H1 (cell line): ENCODE data around the gene NT5DC3. TPM values are rescaled to one million over a fixed set of nuclear protein-coding genes. Genes with fewer than 3 reads are reported as not detected.

Source experiments
- CTCF ChIA-PET: fragments of 300-600 bp; sonication (Branson Sonifier 250); formaldehyde crosslinking; loops from one replicate; lab custom pipeline; 2021; ENCODE audit not compliant: partially characterized antibody; lab: Charles Lee
- POLR2A ChIA-PET: fragments of 300-600 bp; sonication (Branson Sonifier 250); formaldehyde crosslinking; loops from one replicate; lab custom pipeline; 2021; ENCODE audit warnings: inconsistent platforms; ENCODE audit not compliant: partially characterized antibody; lab: Charles Lee
- DNase-seq, 2 experiments: peaks; one replicate each; pipeline versions ENCODE4 v3.0.0 to v3.0.0-alpha.2; 2010 to 2022; ENCODE audit warnings: low spot score in 2 of 2, low read depth in 1 of 2, mixed read lengths in 1 of 2
- FAIRE-seq: peaks from 2 replicates; lab custom pipeline; 2011; peaks lifted over from hg19 to GRCh38; lab: Jason Lieb, UNC
- H2AFZ ChIP-seq: 2 replicates; pipeline ENCODE4 v1.8.1; 2012; ENCODE audit warnings: low read length, inconsistent platforms
- H2AK5ac ChIP-seq: 2 replicates; pipeline ENCODE4 v1.6.1; 2013; ENCODE audit warnings: low read depth, low read length
- H2BK120ac ChIP-seq: replicated peaks from 2 replicates; pipeline ENCODE3; 2013; ENCODE audit warnings: low read depth, low read length, inconsistent platforms
- H2BK12ac ChIP-seq: 2 replicates; pipeline ENCODE4 v1.6.1; 2013; ENCODE audit warnings: low read depth, low read length
- H2BK15ac ChIP-seq: 2 replicates; pipeline ENCODE4 v1.6.1; 2013; ENCODE audit warnings: low read length
- H2BK20ac ChIP-seq: 2 replicates; pipeline ENCODE4 v1.6.1; 2013; ENCODE audit warnings: low read length
- H2BK5ac ChIP-seq: 2 replicates; pipeline ENCODE4 v1.6.1; 2013; ENCODE audit warnings: low read depth, low read length
- H3K14ac ChIP-seq: 2 replicates; pipeline ENCODE4 v1.6.1; 2013; ENCODE audit warnings: inconsistent platforms; ENCODE audit not compliant: insufficient read length
- H3K18ac ChIP-seq: 2 replicates; pipeline ENCODE4 v1.6.1; 2013; ENCODE audit warnings: low read length; ENCODE audit errors: extremely low read depth
- H3K23ac ChIP-seq: 2 replicates; pipeline ENCODE4 v1.6.1; 2013; ENCODE audit warnings: inconsistent platforms; ENCODE audit not compliant: insufficient read length
- H3K23me2 ChIP-seq: 2 replicates; pipeline ENCODE4 v1.6.1; 2013; ENCODE audit warnings: low read depth, low read length
- H3K27ac ChIP-seq: 2 replicates; pipeline ENCODE4 v1.6.1; 2011; ENCODE audit warnings: low read depth, low read length, inconsistent platforms
- H3K27me3 ChIP-seq, 4 experiments: replicated peaks in 1 of 4; 1 replicate in 1 of 4; 2 replicates in 3 of 4; pipeline versions ENCODE4 v1.6.1 to v1.8.1; 2011 to 2013; ENCODE audit warnings: low read length in 3 of 4, mild to moderate bottlenecking in 3 of 4, inconsistent platforms in 2 of 4, mixed read lengths in 2 of 4, moderate library complexity in 1 of 4; ENCODE audit not compliant: control insufficient read depth in 3 of 4, insufficient read depth in 3 of 4; ENCODE audit errors: extremely low read depth in 1 of 4
- H3K36me3 ChIP-seq, 4 experiments: 2 replicates each; pipeline versions ENCODE4 v1.6.1 to v1.8.1; 2011 to 2013; ENCODE audit warnings: mild to moderate bottlenecking in 4 of 4, low read length in 3 of 4, moderate library complexity in 2 of 4, control low read depth in 1 of 4, inconsistent platforms in 1 of 4; ENCODE audit not compliant: insufficient read depth in 4 of 4, control insufficient read depth in 2 of 4
- H3K4ac ChIP-seq: replicated peaks from 2 replicates; pipeline ENCODE3; 2013; ENCODE audit warnings: low read length, low read depth, mixed read lengths, inconsistent platforms; ENCODE audit not compliant: insufficient read length
- H3K4me1 ChIP-seq, 4 experiments: replicated peaks in 1 of 4; 1 replicate in 1 of 4; 2 replicates in 3 of 4; pipeline versions ENCODE4 v1.6.1 to v1.8.1; 2011 to 2013; ENCODE audit warnings: low read length in 3 of 4, inconsistent platforms in 2 of 4, mixed read lengths in 1 of 4; ENCODE audit not compliant: insufficient read depth in 4 of 4, control insufficient read depth in 3 of 4
- H3K4me2 ChIP-seq, 2 experiments: 2 replicates each; pipeline versions ENCODE4 v1.6.1 to v1.8.1; 2011 to 2013; ENCODE audit warnings: low read depth in 2 of 2, low read length in 2 of 2, control low read depth in 1 of 2, inconsistent platforms in 1 of 2, mild to moderate bottlenecking in 1 of 2; ENCODE audit not compliant: insufficient read depth in 1 of 2
- H3K4me3 ChIP-seq, 4 experiments: fragments of 200-600, 300-600 bp in 1 of 4; sonication (generic), shearing (Covaris generic), sonication (Bioruptor Twin) in 1 of 4; 2 replicates each; pipeline versions ENCODE4 v1.5.1 to v1.8.1; 2011 to 2016; ENCODE audit warnings: low read length in 4 of 4, low read depth in 3 of 4, control low read depth in 2 of 4, inconsistent platforms in 2 of 4, mild to moderate bottlenecking in 2 of 4, mixed read lengths in 1 of 4, moderate library complexity in 1 of 4; ENCODE audit not compliant: insufficient read depth in 2 of 4; ENCODE audit errors: extremely low read depth in 1 of 4
- H3K56ac ChIP-seq: replicated peaks from 2 replicates; pipeline ENCODE3; 2013; ENCODE audit warnings: low read depth, mild to moderate bottlenecking, mixed read lengths, low read length, inconsistent platforms; ENCODE audit not compliant: insufficient read length
- H3K79me1 ChIP-seq: 2 replicates; pipeline ENCODE4 v1.6.1; 2013; ENCODE audit warnings: low read depth, low read length, control low read depth
- H3K79me2 ChIP-seq, 2 experiments: 2 replicates each; pipeline versions ENCODE4 v1.6.1 to v1.8.1; 2012 to 2013; ENCODE audit warnings: low read length in 2 of 2, mild to moderate bottlenecking in 2 of 2, inconsistent platforms in 1 of 2; ENCODE audit not compliant: insufficient read depth in 2 of 2, control insufficient read depth in 1 of 2
- H3K9ac ChIP-seq, 4 experiments: replicated peaks in 1 of 4; 1 replicate in 1 of 4; 2 replicates in 3 of 4; pipeline versions ENCODE4 v1.6.1 to v1.8.1; 2011 to 2013; ENCODE audit warnings: low read depth in 3 of 4, low read length in 3 of 4, control low read depth in 2 of 4, mild to moderate bottlenecking in 2 of 4, moderate library complexity in 2 of 4, inconsistent platforms in 1 of 4; ENCODE audit errors: extremely low read depth in 1 of 4
- H3K9me3 ChIP-seq, 2 experiments: 2 replicates each; pipeline versions ENCODE4 v1.6.1 to v1.8.1; 2012 to 2013; ENCODE audit warnings: mild to moderate bottlenecking in 2 of 2, moderate library complexity in 2 of 2, control low read depth in 1 of 2, inconsistent platforms in 1 of 2, low read depth in 1 of 2, low read length in 1 of 2, mixed read lengths in 1 of 2; ENCODE audit not compliant: insufficient read depth in 2 of 2
- H4K20me1 ChIP-seq, 2 experiments: replicated peaks in 1 of 2; 2 replicates each; pipeline versions ENCODE3 to v1.8.1; 2011 to 2013; ENCODE audit warnings: inconsistent platforms in 2 of 2, low read length in 2 of 2, mild to moderate bottlenecking in 1 of 2; ENCODE audit not compliant: insufficient read depth in 2 of 2, control insufficient read depth in 1 of 2
- H4K5ac ChIP-seq: 2 replicates; pipeline ENCODE4 v1.6.1; 2013; ENCODE audit warnings: low read length, low read depth, mixed read lengths, inconsistent platforms; ENCODE audit not compliant: insufficient read length
- H4K8ac ChIP-seq: 2 replicates; pipeline ENCODE4 v1.8.0; 2013; ENCODE audit warnings: mild to moderate bottlenecking, moderate library complexity, low read length, inconsistent platforms; ENCODE audit not compliant: insufficient read depth; ENCODE audit errors: extremely low read depth
- H4K91ac ChIP-seq: replicated peaks from 2 replicates; pipeline ENCODE3; 2013; ENCODE audit warnings: low read length, mixed read lengths, inconsistent platforms; ENCODE audit not compliant: insufficient read length
- CHD1 ChIP-seq: IDR thresholded peaks from 2 replicates; pipeline ENCODE4 v1.6.1; 2012; ENCODE audit warnings: low read depth, low read length, improper control_type of control experiment
- HDAC6 ChIP-seq: IDR thresholded peaks from one replicate; pipeline ENCODE4 v1.7.1; 2012; ENCODE audit warnings: low read depth, mild to moderate bottlenecking, inconsistent platforms, low read length, moderate library complexity
- JUN ChIP-seq: IDR thresholded peaks from 2 replicates; pipeline ENCODE4 v1.6.1; 2011; ENCODE audit warnings: low read depth, mild to moderate bottlenecking, improper control_type of control experiment, low read length
- POLR2A ChIP-seq, 2 experiments: IDR thresholded peaks; 1 replicate in 1 of 2; 2 replicates in 1 of 2; pipeline ENCODE4 v1.6.1; 2011; ENCODE audit warnings: low read depth in 2 of 2, low read length in 2 of 2, mild to moderate bottlenecking in 2 of 2; ENCODE audit errors: control extremely low read depth in 1 of 2
- RNF2 ChIP-seq: fragments of 200-900, 300-1000 bp; sonication (generic); IDR thresholded peaks from 2 replicates; pipeline ENCODE4 v1.7.1; 2016; ENCODE audit warnings: borderline replicate concordance, low read depth, mild to moderate bottlenecking, antibody characterized with exemption, low read length; ENCODE audit not compliant: poor library complexity, severe bottlenecking; ENCODE audit errors: missing control alignments
- SP1 ChIP-seq: IDR thresholded peaks from 2 replicates; pipeline ENCODE4 v1.6.1; 2011; ENCODE audit warnings: low read depth, low read length
- SUZ12 ChIP-seq: fragments of 200-600 bp; sonication (generic); IDR thresholded peaks from 2 replicates; pipeline ENCODE4 v1.6.1; 2012; ENCODE audit warnings: mild to moderate bottlenecking, inconsistent platforms, low read length, moderate library complexity, mixed read lengths
- WGBS, 2 experiments: shearing (Covaris generic) in 1 of 2; methylation state at CpG; one replicate each; pipeline versions ENCODE4 v1.1.6 to v1.1.7; 2013 to 2015; ENCODE audit warnings: low lambda C conversion rate in 2 of 2, mixed read lengths in 2 of 2, inconsistent platforms in 1 of 2, low coverage in 1 of 2, missing lambda C conversion rate in 1 of 2; ENCODE audit not compliant: insufficient replicate concordance in 2 of 2, insufficient coverage in 1 of 2, insufficient read length in 1 of 2; ENCODE audit errors: extremely low coverage in 1 of 2, missing lambda C conversion rate in 1 of 2; 5-methylcytosine and 5-hydroxymethylcytosine counted together
- polyA plus RNA-seq, 7 experiments: library from polyadenylated mRNA; depleted of rRNA in 3 of 7; stranded (reverse) in 5 of 7; unstranded in 2 of 7; fragments of >200 nt in 5 of 7; fragments of 200-250 nt in 2 of 7; gene quantifications; 1 replicate in 5 of 7; 2 replicates in 1 of 7; 4 replicates in 1 of 7; pipeline versions ENCODE4 v1.2.1 to v1.2.3, GENCODE V29; 2011 to 2013; ENCODE audit warnings: missing spikeins in 2 of 7, mixed read lengths in 2 of 7
- total RNA-seq: library from RNA; stranded (reverse); fragmentation: NEBNext Ultra II Directional; extraction: Animal tissue kit (Norgen Biotek cat#: 25700); gene quantifications from 2 replicates; pipeline ENCODE4 v1.2.1, GENCODE V29; 2021
- TF ChIP-seq, protein P1 (sequence below): IDR thresholded peaks from 2 replicates; pipeline ENCODE4 v1.6.1; 2011; ENCODE audit warnings: low read length, improper control_type of control experiment

NT5DC3 gene
- total and polyA plus RNA-seq, 2 of the 8 experiments (the other 6 are each of a cell fraction or from before 2014, with no cell fraction given), result 5.4 to 14.8 TPM

DNA sequence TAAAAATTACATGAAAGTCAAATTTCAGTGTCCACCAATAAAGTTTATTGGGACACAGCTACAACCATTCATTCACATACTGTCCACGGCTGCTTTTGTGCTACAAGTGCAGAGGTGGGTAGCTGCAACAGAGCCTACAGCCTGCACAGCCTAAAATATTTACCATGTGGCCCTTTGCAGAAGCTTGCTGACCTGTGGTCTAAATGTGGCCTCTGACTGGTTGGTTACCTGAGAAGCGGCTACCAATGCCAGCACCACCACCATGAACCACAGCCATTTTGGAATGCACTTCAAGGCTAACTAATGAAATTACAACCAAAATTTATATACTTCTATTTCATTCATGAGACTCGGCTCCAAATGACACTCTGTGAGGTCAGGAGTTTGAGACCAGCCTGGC, 58.6 kb downstream of the NT5DC3 start:
- peaks cover 0 to 4% of the 10 kb centered on the region in 2 experiments for H4K20me1 ChIP-seq
- H2BK5ac ChIP-seq, result no peak overlapping the region
- H3K27ac ChIP-seq, result no peak overlapping the region
- no peak overlapping the region for H2AFZ ChIP-seq
- no peaks in the 10 kb centered on the region for H3K9me3 ChIP-seq
- H3K23me2 ChIP-seq, result no peaks in the 10 kb centered on the region
- H3K9ac ChIP-seq, result no peak overlapping the region
- WGBS, 2 experiments, result 91% methylated on average over 3 of the region's 3 CpGs; no CpG with 5 or more reads in 1 of the 2 experiments
- H2AK5ac ChIP-seq, result no peak overlapping the region
- no peak overlapping the region for H2BK12ac ChIP-seq
- H3K79me1 ChIP-seq, result no peaks in the 10 kb centered on the region
- no peaks in the 10 kb centered on the region for H3K27me3 ChIP-seq
- H3K36me3 ChIP-seq, result peaks cover 2 to 22% (median 15%) of the 10 kb centered on the region in 4 experiments; a peak in 7 of 8 replicates
- H3K4me2 ChIP-seq, result no peak overlapping the region
- no peak overlapping the region for H3K4ac ChIP-seq
- 0 out of 7 replicates have a peak, but pooled peaks cover 0 to 1% (median 0%) of the 10 kb centered on the region in 4 experiments for H3K4me1 ChIP-seq
- no peak overlapping the region for H3K14ac ChIP-seq
- H3K79me2 ChIP-seq, result no peaks in the 10 kb centered on the region
- no peak overlapping the region for H4K8ac ChIP-seq
- no peak overlapping the region for H2BK15ac ChIP-seq
- ChIA-PET CTCF (interaction anchor here (0.7 to 4.0 kb wide), 6 partner anchors 10 to 51 kb away, joined by 4 to 26 read pairs (median 5); no protein-coding TSS in a partner anchor), POLR2A (no interaction called here)
- no peak overlapping the region for H2BK20ac ChIP-seq
- H2BK120ac ChIP-seq, result no peak overlapping the region
- H4K5ac ChIP-seq, result no peak overlapping the region
- H3K18ac ChIP-seq, result no peak overlapping the region
- FAIRE-seq (no peak), DNase-seq (no peak)
- no peak overlapping the region for H3K56ac ChIP-seq
- H4K91ac ChIP-seq, result no peak overlapping the region
- no peak overlapping the region for H3K23ac ChIP-seq
- no peak overlapping the region for H3K4me3 ChIP-seq
- TF ChIP-seq, protein P1, sequence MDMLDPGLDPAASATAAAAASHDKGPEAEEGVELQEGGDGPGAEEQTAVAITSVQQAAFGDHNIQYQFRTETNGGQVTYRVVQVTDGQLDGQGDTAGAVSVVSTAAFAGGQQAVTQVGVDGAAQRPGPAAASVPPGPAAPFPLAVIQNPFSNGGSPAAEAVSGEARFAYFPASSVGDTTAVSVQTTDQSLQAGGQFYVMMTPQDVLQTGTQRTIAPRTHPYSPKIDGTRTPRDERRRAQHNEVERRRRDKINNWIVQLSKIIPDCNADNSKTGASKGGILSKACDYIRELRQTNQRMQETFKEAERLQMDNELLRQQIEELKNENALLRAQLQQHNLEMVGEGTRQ, result no peak
- TF ChIP-seq HDAC6 (no peak), SP1 (no peak), CHD1 (no peak), JUN (no peak), SUZ12 (no peak), POLR2A (IDR thresholded peaks at IDR 0.05; ENCODE audit: control extremely low read depth in 1 of 2, low read depth in 2 of 2, low read length in 2 of 2) (no peak), RNF2 (no peak)
